ENCODE data around the gene CALML6. TPM values are rescaled to one million over a fixed set of nuclear protein-coding genes. Genes with fewer than 3 reads are reported as not detected.

Gene CALML6
- total RNA-seq, 1 experiment from 2014 or later, result 1.9 TPM

- CTCF ChIA-PET, result interaction anchor here (0.6 to 1.2 kb wide), 4 partner anchors 19 to 155 kb away, joined by 3 to 5 read pairs (median 4); no protein-coding TSS in a partner anchor
- ATAC-seq (no peak), DNase-seq (ENCODE audit: low spot score) (no peak)
- POLR2A ChIA-PET, result interaction anchor here (1.2 kb wide), 1 partner anchor 20 kb away, joined by 3 read pairs; no protein-coding TSS in a partner anchor
- H3K4me1 Mint-ChIP-seq, result peaks cover 41% of the 10 kb centered on the region
- no peaks in the 10 kb centered on the region for H3K27me3 Mint-ChIP-seq (ENCODE audit: low read depth)
- TF ChIP-seq, protein P1, sequence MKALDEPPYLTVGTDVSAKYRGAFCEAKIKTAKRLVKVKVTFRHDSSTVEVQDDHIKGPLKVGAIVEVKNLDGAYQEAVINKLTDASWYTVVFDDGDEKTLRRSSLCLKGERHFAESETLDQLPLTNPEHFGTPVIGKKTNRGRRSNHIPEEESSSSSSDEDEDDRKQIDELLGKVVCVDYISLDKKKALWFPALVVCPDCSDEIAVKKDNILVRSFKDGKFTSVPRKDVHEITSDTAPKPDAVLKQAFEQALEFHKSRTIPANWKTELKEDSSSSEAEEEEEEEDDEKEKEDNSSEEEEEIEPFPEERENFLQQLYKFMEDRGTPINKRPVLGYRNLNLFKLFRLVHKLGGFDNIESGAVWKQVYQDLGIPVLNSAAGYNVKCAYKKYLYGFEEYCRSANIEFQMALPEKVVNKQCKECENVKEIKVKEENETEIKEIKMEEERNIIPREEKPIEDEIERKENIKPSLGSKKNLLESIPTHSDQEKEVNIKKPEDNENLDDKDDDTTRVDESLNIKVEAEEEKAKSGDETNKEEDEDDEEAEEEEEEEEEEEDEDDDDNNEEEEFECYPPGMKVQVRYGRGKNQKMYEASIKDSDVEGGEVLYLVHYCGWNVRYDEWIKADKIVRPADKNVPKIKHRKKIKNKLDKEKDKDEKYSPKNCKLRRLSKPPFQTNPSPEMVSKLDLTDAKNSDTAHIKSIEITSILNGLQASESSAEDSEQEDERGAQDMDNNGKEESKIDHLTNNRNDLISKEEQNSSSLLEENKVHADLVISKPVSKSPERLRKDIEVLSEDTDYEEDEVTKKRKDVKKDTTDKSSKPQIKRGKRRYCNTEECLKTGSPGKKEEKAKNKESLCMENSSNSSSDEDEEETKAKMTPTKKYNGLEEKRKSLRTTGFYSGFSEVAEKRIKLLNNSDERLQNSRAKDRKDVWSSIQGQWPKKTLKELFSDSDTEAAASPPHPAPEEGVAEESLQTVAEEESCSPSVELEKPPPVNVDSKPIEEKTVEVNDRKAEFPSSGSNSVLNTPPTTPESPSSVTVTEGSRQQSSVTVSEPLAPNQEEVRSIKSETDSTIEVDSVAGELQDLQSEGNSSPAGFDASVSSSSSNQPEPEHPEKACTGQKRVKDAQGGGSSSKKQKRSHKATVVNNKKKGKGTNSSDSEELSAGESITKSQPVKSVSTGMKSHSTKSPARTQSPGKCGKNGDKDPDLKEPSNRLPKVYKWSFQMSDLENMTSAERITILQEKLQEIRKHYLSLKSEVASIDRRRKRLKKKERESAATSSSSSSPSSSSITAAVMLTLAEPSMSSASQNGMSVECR (CRISPR knock-in tag; IDR thresholded peaks at IDR 0.05; ENCODE audit: borderline replicate concordance), result no peak
- TF ChIP-seq, protein P2, sequence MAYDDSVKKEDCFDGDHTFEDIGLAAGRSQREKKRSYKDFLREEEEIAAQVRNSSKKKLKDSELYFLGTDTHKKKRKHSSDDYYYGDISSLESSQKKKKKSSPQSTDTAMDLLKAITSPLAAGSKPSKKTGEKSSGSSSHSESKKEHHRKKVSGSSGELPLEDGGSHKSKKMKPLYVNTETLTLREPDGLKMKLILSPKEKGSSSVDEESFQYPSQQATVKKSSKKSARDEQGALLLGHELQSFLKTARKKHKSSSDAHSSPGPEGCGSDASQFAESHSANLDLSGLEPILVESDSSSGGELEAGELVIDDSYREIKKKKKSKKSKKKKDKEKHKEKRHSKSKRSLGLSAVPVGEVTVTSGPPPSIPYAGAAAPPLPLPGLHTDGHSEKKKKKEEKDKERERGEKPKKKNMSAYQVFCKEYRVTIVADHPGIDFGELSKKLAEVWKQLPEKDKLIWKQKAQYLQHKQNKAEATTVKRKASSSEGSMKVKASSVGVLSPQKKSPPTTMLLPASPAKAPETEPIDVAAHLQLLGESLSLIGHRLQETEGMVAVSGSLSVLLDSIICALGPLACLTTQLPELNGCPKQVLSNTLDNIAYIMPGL (CRISPR knock-in tag; IDR thresholded peaks at IDR 0.05), result no peak
- TF ChIP-seq JUN (CRISPR knock-in tag; IDR thresholded peaks at IDR 0.05), result no peak
- no peak for TF ChIP-seq ZBTB43 (CRISPR knock-in tag; IDR thresholded peaks at IDR 0.05)
- TF ChIP-seq NFATC4 (CRISPR knock-in tag; IDR thresholded peaks at IDR 0.05), result no peak
- no peak for TF ChIP-seq TP53 (CRISPR knock-in tag; IDR thresholded peaks at IDR 0.05)
- TF ChIP-seq, protein P3, sequence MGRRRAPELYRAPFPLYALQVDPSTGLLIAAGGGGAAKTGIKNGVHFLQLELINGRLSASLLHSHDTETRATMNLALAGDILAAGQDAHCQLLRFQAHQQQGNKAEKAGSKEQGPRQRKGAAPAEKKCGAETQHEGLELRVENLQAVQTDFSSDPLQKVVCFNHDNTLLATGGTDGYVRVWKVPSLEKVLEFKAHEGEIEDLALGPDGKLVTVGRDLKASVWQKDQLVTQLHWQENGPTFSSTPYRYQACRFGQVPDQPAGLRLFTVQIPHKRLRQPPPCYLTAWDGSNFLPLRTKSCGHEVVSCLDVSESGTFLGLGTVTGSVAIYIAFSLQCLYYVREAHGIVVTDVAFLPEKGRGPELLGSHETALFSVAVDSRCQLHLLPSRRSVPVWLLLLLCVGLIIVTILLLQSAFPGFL (CRISPR knock-in tag; IDR thresholded peaks at IDR 0.05; ENCODE audit: borderline replicate concordance), result no peak
- no peak for TF ChIP-seq E2F1 (CRISPR knock-in tag; IDR thresholded peaks at IDR 0.05)
- no peak for TF ChIP-seq EMX1 (CRISPR knock-in tag; IDR thresholded peaks at IDR 0.05)
- no peak for TF ChIP-seq KAT7 (CRISPR knock-in tag; IDR thresholded peaks at IDR 0.05; ENCODE audit: borderline replicate concordance)
- no peak for TF ChIP-seq JAZF1 (CRISPR knock-in tag; IDR thresholded peaks at IDR 0.05)
- no peak for TF ChIP-seq ZNF317 (CRISPR knock-in tag; IDR thresholded peaks at IDR 0.05; ENCODE audit: borderline replicate concordance, low read depth)
- TF ChIP-seq, protein P4, sequence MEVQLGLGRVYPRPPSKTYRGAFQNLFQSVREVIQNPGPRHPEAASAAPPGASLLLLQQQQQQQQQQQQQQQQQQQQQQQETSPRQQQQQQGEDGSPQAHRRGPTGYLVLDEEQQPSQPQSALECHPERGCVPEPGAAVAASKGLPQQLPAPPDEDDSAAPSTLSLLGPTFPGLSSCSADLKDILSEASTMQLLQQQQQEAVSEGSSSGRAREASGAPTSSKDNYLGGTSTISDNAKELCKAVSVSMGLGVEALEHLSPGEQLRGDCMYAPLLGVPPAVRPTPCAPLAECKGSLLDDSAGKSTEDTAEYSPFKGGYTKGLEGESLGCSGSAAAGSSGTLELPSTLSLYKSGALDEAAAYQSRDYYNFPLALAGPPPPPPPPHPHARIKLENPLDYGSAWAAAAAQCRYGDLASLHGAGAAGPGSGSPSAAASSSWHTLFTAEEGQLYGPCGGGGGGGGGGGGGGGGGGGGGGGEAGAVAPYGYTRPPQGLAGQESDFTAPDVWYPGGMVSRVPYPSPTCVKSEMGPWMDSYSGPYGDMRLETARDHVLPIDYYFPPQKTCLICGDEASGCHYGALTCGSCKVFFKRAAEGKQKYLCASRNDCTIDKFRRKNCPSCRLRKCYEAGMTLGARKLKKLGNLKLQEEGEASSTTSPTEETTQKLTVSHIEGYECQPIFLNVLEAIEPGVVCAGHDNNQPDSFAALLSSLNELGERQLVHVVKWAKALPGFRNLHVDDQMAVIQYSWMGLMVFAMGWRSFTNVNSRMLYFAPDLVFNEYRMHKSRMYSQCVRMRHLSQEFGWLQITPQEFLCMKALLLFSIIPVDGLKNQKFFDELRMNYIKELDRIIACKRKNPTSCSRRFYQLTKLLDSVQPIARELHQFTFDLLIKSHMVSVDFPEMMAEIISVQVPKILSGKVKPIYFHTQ (CRISPR knock-in tag; IDR thresholded peaks at IDR 0.05), result no peak
- no peak for TF ChIP-seq NR1H2 (CRISPR knock-in tag; IDR thresholded peaks at IDR 0.05)
- TF ChIP-seq, protein P5, sequence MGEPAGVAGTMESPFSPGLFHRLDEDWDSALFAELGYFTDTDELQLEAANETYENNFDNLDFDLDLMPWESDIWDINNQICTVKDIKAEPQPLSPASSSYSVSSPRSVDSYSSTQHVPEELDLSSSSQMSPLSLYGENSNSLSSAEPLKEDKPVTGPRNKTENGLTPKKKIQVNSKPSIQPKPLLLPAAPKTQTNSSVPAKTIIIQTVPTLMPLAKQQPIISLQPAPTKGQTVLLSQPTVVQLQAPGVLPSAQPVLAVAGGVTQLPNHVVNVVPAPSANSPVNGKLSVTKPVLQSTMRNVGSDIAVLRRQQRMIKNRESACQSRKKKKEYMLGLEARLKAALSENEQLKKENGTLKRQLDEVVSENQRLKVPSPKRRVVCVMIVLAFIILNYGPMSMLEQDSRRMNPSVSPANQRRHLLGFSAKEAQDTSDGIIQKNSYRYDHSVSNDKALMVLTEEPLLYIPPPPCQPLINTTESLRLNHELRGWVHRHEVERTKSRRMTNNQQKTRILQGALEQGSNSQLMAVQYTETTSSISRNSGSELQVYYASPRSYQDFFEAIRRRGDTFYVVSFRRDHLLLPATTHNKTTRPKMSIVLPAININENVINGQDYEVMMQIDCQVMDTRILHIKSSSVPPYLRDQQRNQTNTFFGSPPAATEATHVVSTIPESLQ (CRISPR knock-in tag; IDR thresholded peaks at IDR 0.05), result no peak
- no peak for TF ChIP-seq PRRX2 (CRISPR knock-in tag; IDR thresholded peaks at IDR 0.05)
- H3K9me3 Mint-ChIP-seq, result peaks cover 4% of the 10 kb centered on the region; the same call in 1 of the 2 replicates
- peak overlapping the region; percentile 24; the same call in 1 of the 2 replicates for H3K27ac Mint-ChIP-seq
- H3K4me3 Mint-ChIP-seq, result peak overlapping the region; percentile 81
- H3K36me3 Mint-ChIP-seq, result peaks cover 10% of the 10 kb centered on the region
Measured at GRCh38 chr1:1889090-1889750, 25.8 kb upstream of the CALML6 start.
